HT-29 (cell line): Measurements from ENCODE around the gene SERTAD3. TPM values are rescaled to one million over a fixed set of nuclear protein-coding genes. Genes with fewer than 3 reads are reported as not detected.
A peak's percentile ranks its signal among the peaks of the same experiment; 100 is the strongest.
"Not testable (repeated sequence)": the region's sequence is repeated elsewhere in the genome, so short reads cannot be mapped to it uniquely, and the experiment has no call there.

ENCODE experiments used
- DNase-seq: peaks from one replicate; pipeline ENCODE4 v3.0.0-alpha.2; 2015; ENCODE audit warnings: low spot score
- small RNA-seq: library from RNA; depleted of rRNA; stranded (forward); fragments of <200 nt; gene quantifications from one replicate; pipeline ENCODE3, GENCODE V24; 2014
- total RNA-seq: library from RNA; depleted of rRNA; stranded (reverse); fragments of >200 nt; shearing (Covaris generic); gene quantifications from 2 replicates; pipeline ENCODE4 v1.2.3, GENCODE V29; 2014; rRNA removed

The SERTAD3 gene
- total RNA-seq, 1 experiment from 2014 or later = 30.6 TPM

- no peak for DNase-seq
Observed at GRCh38 chr19:40411125-40411842, 32.9 kb downstream of the SERTAD3 start.

GRCh38 chr19:40410030-40410389 is 34.1 kb downstream of the SERTAD3 start:
- no peak for DNase-seq

DNA sequence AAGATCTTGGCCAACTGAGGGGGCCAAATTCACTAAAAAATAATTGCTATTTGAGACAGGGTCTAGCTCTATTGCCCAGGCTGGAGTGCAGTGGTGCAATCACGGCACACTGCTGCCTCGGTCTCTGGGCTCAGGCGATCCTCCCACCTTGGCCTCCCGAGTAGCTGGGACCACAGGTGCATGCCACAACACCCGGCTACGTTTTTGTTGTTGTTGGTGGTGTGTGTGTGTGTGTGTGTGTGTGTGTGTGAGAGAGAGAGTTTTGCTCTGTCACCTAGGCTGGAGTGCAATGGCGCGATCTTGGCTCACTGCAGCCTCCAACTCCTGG is 35.6 kb downstream of the SERTAD3 start:
- not testable (repeated sequence) for DNase-seq

- DNase-seq = no peak
Observed at GRCh38 chr19:40407714-40408597, 36.2 kb downstream of the SERTAD3 start.

- peak; percentile 85 for DNase-seq
Observed at GRCh38 chr19:40403262-40403984, 40.7 kb downstream of the SERTAD3 start.

DNA sequence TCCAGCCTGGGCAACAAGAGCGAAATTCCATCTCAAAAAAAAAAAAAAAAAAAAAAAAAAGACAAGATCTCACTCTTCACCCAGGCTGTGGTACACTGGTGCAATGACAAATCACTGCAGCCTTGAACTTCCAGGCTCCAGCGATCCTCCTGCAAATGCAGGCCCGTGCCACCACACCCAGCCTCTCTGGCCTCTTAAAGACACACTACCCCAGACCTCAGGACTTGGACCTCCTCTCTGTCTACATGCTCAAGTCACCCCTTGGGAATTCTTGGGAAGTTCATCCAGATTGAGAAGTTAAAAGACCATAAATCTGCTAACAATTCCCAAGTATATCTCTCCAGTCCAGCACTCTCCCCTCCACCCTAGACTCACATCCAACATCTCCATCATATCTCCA is 43.6 kb downstream of the SERTAD3 start:
- DNase-seq = no peak

DNA sequence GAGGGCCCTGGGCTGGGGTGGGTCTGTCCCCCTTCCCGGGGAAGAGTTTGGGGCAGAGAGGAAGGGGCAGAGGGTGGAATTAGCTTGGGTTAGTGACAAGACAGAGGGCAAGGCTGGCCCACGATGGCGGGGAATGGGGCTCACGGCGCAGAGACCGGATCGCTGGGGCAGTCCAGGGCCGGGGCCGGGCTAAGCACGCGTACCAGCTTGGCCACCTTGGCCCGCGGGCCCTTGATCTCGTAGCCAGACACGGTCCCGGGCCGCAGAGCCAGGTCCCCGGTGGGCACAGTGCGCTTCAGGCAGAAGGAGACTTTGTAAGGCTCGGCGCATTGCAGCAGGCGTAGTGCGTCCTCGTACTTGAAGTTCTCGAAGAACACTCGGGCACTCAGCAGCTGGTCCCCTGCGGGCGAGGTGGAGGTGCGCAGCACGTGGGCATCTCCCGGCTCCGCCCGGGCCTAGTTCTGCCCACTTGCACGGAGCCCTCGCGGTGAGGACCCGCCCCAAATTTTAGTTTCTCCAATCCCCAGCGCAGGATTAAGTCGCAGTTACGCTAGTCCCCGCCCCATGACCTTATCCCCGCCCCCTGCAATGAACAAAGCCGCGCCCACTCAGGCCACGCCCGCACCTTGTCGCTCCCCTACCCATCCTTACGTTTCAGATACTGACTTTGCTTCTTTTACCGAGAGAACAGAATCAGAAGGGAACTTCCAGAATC is 45.6 kb downstream of the SERTAD3 start:
- DNase-seq = no peak

DNA sequence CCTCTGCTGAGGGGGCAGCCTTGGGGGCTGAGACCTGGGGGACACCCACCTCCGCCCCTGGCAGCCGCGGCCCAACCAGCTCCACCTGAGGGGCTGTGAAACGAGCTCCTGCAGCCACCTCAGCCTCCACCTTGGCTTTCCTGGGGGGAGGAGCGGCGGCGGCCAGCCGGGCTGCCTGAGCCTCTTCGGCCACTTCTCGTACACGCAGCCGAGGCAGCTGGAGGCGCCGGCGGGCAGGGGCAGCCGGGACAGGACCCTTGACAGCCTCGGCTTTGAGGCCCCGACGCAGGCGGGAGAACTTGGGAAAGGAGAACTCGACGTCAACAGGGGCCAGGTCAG is 46.6 kb downstream of the SERTAD3 start:
- no peak for DNase-seq

DNA sequence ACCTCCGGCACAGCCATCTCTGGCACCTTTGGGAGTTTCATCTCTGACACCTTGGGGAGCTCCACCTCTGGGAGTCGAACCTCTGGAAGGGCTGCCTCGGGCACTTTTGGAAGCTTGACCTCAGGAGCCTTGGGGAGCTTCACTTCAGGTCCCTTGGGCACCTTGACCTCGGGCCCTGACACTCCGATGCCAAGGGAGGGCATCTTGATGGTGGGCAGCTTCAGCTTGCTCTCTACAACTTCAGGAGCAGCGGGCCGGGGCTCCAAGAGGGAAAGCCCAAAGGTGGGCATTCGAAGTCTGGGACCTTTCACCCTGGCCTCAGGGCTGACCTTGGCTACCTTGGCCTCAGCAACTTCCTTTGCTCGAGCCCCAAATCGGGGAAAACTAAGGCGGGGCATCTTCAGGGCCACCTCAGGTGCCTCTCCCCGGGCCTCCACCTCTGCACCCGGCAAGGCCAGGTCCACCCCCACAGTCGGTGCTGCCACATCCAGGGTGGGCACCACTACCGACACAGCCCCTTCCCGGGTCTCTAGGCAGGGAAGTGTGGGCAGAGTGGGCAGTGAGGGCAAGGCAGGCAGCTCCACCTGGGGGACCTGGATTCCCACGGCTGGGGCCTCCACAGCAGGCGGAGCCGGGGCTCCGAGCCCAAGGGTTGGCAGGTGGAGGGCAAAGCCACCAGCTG is 47.1 kb downstream of the SERTAD3 start:
- DNase-seq = no peak

DNA sequence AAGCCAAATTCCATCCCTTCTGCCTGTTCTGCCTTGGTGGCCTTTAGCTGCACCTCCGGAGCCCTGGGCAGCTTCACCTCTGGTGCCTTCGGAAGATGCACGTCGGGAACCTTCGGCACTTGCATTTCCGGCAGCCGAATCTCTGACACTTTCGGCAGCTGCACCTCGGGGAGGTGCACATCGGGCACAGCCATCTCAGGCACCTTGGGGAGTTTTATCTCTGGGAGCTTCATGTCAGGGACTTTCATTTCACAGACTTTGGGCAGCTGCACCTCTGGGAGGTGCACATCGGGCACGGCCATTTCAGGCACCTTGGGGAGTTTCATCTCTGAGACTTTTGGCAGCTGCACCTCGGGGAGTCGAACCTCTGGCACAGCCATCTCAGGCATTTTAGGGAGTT is 48.2 kb downstream of the SERTAD3 start:
- no peak for DNase-seq

- DNase-seq = no peak
Observed at GRCh38 chr19:40394816-40395210, 49.3 kb downstream of the SERTAD3 start.

- DNase-seq = no peak
Observed at GRCh38 chr19:40393894-40394815, 50.0 kb downstream of the SERTAD3 start.

DNA sequence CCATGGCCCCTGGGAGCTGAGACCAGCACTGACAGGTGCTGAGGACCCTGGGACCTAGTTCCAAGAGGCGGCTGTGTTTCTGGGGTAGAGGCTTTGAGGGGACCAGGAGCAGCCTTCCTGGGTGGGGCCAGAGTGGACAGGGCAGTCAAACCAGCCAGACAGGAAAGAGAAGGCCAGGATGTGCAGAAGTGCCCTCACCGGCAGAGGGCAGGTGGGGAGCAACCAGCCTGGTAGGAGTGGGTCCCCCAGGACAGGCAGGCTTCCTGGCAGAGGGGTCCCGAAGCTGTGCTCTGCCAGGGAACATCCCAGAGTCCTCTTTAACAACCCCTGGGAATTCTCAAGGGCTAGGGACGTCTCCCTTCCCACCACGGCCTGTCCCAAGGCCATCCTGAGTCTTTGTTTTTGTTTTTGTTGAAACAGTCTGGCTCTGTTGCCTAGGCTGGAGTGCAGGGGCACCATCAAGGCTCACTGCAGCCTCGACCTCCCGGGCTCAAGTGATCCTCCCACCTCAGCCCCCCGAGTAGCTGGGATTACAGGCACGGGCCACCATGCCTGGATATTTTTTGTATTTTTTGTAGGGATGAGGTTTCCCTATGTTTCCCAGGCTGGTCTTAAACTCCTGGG is 51.1 kb downstream of the SERTAD3 start:
- DNase-seq = peak; percentile 94

- DNase-seq = no peak
Observed at GRCh38 chr19:40392123-40392522, 52.0 kb downstream of the SERTAD3 start.

Small RNA genes within 50 kb of the gene (small RNA-seq; reads per million reads assigned to genes)
- gene RF00017 = not detected

Other genes with a start within 250 kb of the SERTAD3 start
- 0.94 TPM in 1 of 2 replicates, not detected in the other for gene TTC9B, start 226.0 kb downstream of the SERTAD3 start, total RNA-seq
- gene CCNP, start 217.6 kb downstream of the SERTAD3 start, total RNA-seq = 0.23 and 1.2 TPM in 2 replicates
- 223 and 251 TPM in 2 replicates for gene AKT2, start 159.0 kb downstream of the SERTAD3 start, total RNA-seq
- gene C19orf47, start 95.9 kb downstream of the SERTAD3 start, total RNA-seq = 35.7 and 36.9 TPM in 2 replicates
- 156 and 178 TPM in 2 replicates for gene PLD3, start 95.6 kb downstream of the SERTAD3 start, total RNA-seq
- gene HIPK4, start 54.2 kb downstream of the SERTAD3 start, total RNA-seq = 0.10 TPM in 1 of 2 replicates, not detected in the other
- gene PRX, start 31.0 kb downstream of the SERTAD3 start, total RNA-seq = 1.3 and 1.8 TPM in 2 replicates
- 32.1 and 32.7 TPM in 2 replicates for gene SERTAD1, start 18.3 kb downstream of the SERTAD3 start, total RNA-seq
- 201 and 206 TPM in 2 replicates for gene BLVRB, start 21.4 kb upstream of the SERTAD3 start, total RNA-seq
- gene SPTBN4, start 22.7 kb upstream of the SERTAD3 start, total RNA-seq = 0.23 and 1.3 TPM in 2 replicates
- gene SHKBP1, start 132.5 kb upstream of the SERTAD3 start, total RNA-seq = 128 and 142 TPM in 2 replicates
- gene LTBP4, start 157.0 kb upstream of the SERTAD3 start, total RNA-seq = 42.1 and 56.7 TPM in 2 replicates
- 13.4 and 14.6 TPM in 2 replicates for gene NUMBL, start 246.3 kb upstream of the SERTAD3 start, total RNA-seq